ENCODE measurements around the gene NNMT.

The NNMT gene

DNA sequence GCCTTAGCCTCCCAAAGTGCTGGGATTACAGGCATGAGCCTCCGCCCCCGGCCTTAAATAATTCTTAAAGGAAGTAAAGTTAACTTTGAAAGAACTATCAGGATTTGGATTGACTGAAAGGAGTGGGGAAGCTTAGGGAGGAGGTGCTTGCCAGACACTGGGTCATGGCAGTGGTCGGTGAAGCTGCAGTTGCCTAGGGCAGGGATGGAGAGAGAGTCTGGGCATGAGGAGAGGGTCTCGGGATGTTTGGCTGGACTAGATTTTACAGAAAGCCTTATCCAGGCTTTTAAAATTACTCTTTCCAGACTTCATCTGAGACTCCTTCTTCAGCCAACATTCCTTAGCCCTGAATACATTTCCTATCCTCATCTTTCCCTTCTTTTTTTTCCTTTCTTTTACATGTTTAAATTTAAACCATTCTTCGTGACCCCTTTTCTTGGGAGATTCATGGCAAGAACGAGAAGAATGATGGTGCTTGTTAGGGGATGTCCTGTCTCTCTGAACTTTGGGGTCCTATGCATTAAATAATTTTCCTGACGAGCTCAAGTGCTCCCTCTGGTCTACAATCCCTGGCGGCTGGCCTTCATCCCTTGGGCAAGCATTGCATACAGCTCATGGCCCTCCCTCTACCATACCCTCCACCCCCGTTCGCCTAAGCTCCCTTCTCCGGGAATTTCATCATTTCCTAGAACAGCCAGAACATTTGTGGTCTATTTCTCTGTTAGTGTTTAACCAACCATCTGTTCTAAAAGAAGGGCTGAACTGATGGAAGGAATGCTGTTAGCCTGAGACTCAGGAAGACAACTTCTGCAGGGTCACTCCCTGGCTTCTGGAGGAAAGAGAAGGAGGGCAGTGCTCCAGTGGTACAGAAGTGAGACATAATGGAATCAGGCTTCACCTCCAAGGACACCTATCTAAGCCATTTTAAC is at the start of gene NNMT:
Gene NNMT (plus strand): TSS at position 724 of the 929 bp plus-strand sequence. CDS start 158 bp downstream, at position 882.
- peaks cover 6% of the 10 kb centered on the region for H3K9me3 ChIP-seq (ENCODE audit: severe bottlenecking)
- H3K4me1 ChIP-seq (ENCODE audit: insufficient read depth, poor library complexity, severe bottlenecking) = peaks cover 52% of the 10 kb centered on the region
- peak within 1 kb of the TSS; percentile 100 for H3K27ac ChIP-seq (ENCODE audit: poor library complexity, severe bottlenecking)
- peaks cover 34% of the 10 kb centered on the region for H3K36me3 ChIP-seq (ENCODE audit: low read depth)
- DNase-seq (ENCODE audit: low spot score) (peak; percentile 84), ATAC-seq (ENCODE audit: low read depth) (peak; percentile 59)
- no peaks in the 10 kb centered on the region for H3K27me3 ChIP-seq (ENCODE audit: insufficient read depth, poor library complexity, severe bottlenecking)
- TF ChIP-seq CTCF (IDR thresholded peaks at IDR 0.05; ENCODE audit: poor library complexity, severe bottlenecking) = no peak
- H3K4me3 ChIP-seq (ENCODE audit: severe bottlenecking) = peak within 1 kb of the TSS; percentile 37

GRCh38 chr11:114247070-114247789 is 49.0 kb upstream of the NNMT start:
- Histone ChIP-seq H3K27ac (ENCODE audit: poor library complexity, severe bottlenecking) (no peak overlapping the region), H3K9me3 (ENCODE audit: severe bottlenecking) (no peaks in the 10 kb centered on the region), H3K4me3 (ENCODE audit: severe bottlenecking) (no peak overlapping the region), H3K27me3 (ENCODE audit: insufficient read depth, poor library complexity, severe bottlenecking) (no peaks in the 10 kb centered on the region), H3K4me1 (ENCODE audit: insufficient read depth, poor library complexity, severe bottlenecking) (no peaks in the 10 kb centered on the region), H3K36me3 (ENCODE audit: low read depth) (0 out of 2 replicates have a peak, but pooled peaks cover 7% of the 10 kb centered on the region)
- TF ChIP-seq CTCF (IDR thresholded peaks at IDR 0.05; ENCODE audit: poor library complexity, severe bottlenecking) = no peak
- ATAC-seq (ENCODE audit: low read depth) = no peak
- no peak for DNase-seq (ENCODE audit: low spot score)

DNA sequence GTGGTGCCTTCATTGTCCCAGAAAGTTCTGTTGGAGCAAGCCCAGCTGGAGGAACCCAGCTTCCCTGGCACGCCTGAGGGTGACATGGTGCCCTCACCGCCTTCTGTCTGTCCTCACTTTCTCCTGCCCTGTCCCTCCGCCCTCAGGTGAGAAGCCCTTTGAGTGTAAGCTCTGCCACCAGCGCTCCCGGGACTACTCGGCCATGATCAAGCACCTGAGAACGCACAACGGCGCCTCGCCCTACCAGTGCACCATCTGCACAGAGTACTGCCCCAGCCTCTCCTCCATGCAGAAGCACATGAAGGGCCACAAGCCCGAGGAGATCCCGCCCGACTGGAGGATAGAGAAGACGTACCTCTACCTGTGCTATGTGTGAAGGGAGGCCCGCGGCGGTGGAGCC is 46.0 kb upstream of the NNMT start:
- Histone ChIP-seq H3K36me3 (ENCODE audit: low read depth) (0 out of 2 replicates have a peak, but pooled peaks cover 7% of the 10 kb centered on the region), H3K27ac (ENCODE audit: poor library complexity, severe bottlenecking) (no peak overlapping the region), H3K27me3 (ENCODE audit: insufficient read depth, poor library complexity, severe bottlenecking) (no peaks in the 10 kb centered on the region), H3K9me3 (ENCODE audit: severe bottlenecking) (no peaks in the 10 kb centered on the region), H3K4me1 (ENCODE audit: insufficient read depth, poor library complexity, severe bottlenecking) (no peaks in the 10 kb centered on the region), H3K4me3 (ENCODE audit: severe bottlenecking) (no peak overlapping the region)
- ATAC-seq (ENCODE audit: low read depth) (no peak), DNase-seq (ENCODE audit: low spot score) (no peak)
- no peak for TF ChIP-seq CTCF (IDR thresholded peaks at IDR 0.05; ENCODE audit: poor library complexity, severe bottlenecking)

DNA sequence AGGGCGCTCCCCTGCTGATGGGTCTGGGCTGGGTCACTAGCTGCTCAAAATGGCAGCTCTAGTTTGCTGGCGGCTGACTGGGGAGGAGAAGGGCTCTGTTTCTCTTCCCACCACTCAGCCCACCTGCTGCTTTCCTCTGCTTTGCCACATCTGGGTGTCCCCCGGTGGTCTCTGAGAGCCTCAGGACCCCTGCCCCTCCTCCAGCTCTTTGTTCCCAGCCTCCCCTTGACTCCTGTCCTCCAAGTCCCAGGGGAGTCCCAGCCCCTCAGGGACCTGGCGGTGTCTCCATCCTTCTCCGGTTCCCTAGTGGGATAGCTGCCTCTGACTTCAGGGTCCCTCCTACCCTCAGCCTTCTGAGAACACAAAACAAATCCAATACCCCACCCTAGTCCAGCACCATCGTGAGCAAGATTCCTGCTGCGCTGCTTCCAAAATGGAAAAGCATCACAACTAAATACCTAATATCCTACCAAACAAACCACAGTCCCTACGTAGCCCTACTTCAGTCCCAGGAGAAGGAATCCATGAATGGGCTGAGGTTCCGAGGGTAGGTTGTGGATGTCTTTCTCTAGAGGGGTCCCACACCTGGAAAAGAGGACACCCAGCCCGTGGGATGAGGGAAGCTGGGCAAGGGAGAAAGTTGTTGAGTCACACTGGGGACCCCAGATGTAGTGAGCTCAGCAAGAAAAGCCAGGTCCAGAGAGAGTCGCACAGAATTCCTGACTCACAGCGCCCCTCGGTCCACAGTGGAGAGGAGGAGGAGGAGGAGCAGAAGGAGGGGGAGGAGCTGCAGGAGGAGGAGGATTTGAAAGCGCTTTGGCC is 45.0 kb upstream of the NNMT start:
- no peak overlapping the region for H3K27ac ChIP-seq (ENCODE audit: poor library complexity, severe bottlenecking)
- H3K4me3 ChIP-seq (ENCODE audit: severe bottlenecking) = no peak overlapping the region
- no peak for ATAC-seq (ENCODE audit: low read depth)
- H3K9me3 ChIP-seq (ENCODE audit: severe bottlenecking) = no peaks in the 10 kb centered on the region
- no peak for DNase-seq (ENCODE audit: low spot score)
- H3K27me3 ChIP-seq (ENCODE audit: insufficient read depth, poor library complexity, severe bottlenecking) = no peaks in the 10 kb centered on the region
- 0 out of 2 replicates have a peak, but pooled peaks cover 7% of the 10 kb centered on the region for H3K36me3 ChIP-seq (ENCODE audit: low read depth)
- no peak for TF ChIP-seq CTCF (IDR thresholded peaks at IDR 0.05; ENCODE audit: poor library complexity, severe bottlenecking)
- no peaks in the 10 kb centered on the region for H3K4me1 ChIP-seq (ENCODE audit: insufficient read depth, poor library complexity, severe bottlenecking)

Data from RWPE2 (cell line).